ENCODE results near the gene CREG2. TPM values are rescaled to one million over a fixed set of nuclear protein-coding genes. Genes with fewer than 3 reads are reported as not detected.

The CREG2 gene
- total RNA-seq, 4 donors from 2014 or later = not detected

DNA sequence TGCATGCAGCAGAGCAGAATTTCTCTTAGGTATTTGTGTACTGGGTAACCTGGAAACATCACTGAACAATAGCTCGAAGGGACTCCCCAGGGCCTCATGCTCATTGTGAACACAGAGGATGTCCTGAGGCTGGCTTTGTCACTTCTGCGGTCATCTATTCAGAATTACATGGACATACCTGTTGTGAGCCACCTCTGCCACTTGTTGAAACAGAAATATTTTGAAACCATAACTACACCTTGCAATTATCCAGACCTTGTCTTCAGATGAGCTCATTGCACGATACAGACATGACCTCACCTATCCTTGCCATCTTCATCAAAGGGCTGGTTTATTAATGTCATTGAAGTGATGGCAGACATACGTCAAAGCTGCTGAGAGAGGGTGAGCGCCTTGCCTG lies 23.4 kb upstream of the CREG2 start:
- H3K36me3 ChIP-seq = no peaks in the 10 kb centered on the region
- DNase-seq (ENCODE audit: extremely low spot score) = no peak
- H3K4me1 ChIP-seq = no peaks in the 10 kb centered on the region
- intact Hi-C loops (cut with DNase I) = loop anchor here (10.0 kb wide), 1 partner anchor 284 kb away; the partner anchor contains the start of gene MAP4K4
- TF ChIP-seq, protein P1, sequence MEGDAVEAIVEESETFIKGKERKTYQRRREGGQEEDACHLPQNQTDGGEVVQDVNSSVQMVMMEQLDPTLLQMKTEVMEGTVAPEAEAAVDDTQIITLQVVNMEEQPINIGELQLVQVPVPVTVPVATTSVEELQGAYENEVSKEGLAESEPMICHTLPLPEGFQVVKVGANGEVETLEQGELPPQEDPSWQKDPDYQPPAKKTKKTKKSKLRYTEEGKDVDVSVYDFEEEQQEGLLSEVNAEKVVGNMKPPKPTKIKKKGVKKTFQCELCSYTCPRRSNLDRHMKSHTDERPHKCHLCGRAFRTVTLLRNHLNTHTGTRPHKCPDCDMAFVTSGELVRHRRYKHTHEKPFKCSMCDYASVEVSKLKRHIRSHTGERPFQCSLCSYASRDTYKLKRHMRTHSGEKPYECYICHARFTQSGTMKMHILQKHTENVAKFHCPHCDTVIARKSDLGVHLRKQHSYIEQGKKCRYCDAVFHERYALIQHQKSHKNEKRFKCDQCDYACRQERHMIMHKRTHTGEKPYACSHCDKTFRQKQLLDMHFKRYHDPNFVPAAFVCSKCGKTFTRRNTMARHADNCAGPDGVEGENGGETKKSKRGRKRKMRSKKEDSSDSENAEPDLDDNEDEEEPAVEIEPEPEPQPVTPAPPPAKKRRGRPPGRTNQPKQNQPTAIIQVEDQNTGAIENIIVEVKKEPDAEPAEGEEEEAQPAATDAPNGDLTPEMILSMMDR (IDR thresholded peaks at IDR 0.05) = no peak
- TF ChIP-seq POLR2A (IDR thresholded peaks at IDR 0.05; ENCODE audit: low read depth) (no peak), POLR2AphosphoS5 (IDR thresholded peaks at IDR 0.05) (no peak), EP300 (IDR thresholded peaks at IDR 0.05) (no peak)
- no peaks in the 10 kb centered on the region for H3K9me3 ChIP-seq
- peaks cover 0 to 9% (median 0%) of the 10 kb centered on the region in 4 donors for H3K27me3 ChIP-seq
- no peak overlapping the region for H3K27ac ChIP-seq (replicated peaks in 1 of 4)
- WGBS = 82% methylated on average over 5 of the region's 5 CpGs
- no peak overlapping the region for H3K4me3 ChIP-seq

DNA sequence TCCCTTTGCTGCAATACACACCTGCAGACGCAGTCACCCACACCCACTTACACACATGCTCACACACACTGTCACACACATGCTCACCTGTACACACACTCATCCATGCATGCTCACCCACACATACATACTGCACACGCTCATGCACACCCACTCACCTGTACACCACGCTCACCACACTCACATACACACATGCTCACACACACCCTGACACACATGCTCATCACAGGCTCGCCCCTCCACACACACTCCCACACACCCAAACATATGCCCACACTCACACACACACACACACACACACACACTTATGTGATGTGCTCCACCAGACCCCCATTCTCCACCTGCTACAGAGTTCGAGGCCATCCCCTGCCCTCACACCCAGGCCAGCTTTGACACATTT lies 22.8 kb upstream of the CREG2 start:
- Histone ChIP-seq H3K36me3 (no peaks in the 10 kb centered on the region), H3K4me3 (no peak overlapping the region), H3K4me1 (no peaks in the 10 kb centered on the region), H3K27me3 (peaks cover 0 to 7% (median 0%) of the 10 kb centered on the region in 4 donors), H3K27ac (replicated peaks in 1 of 4) (no peak overlapping the region), H3K9me3 (no peaks in the 10 kb centered on the region)
- WGBS = 99% methylated on average over 5 of the region's 5 CpGs
- intact Hi-C loops (cut with DNase I) = loop anchor here (10.0 kb wide), 1 partner anchor 285 kb away; the partner anchor contains the start of gene MAP4K4
- TF ChIP-seq POLR2AphosphoS5 (IDR thresholded peaks at IDR 0.05) = no peak
- TF ChIP-seq EP300 (IDR thresholded peaks at IDR 0.05) = no peak
- TF ChIP-seq, protein P1 (IDR thresholded peaks at IDR 0.05) = no peak
- TF ChIP-seq POLR2A (IDR thresholded peaks at IDR 0.05; ENCODE audit: low read depth) = no peak
- DNase-seq (ENCODE audit: extremely low spot score) = no peak

DNA sequence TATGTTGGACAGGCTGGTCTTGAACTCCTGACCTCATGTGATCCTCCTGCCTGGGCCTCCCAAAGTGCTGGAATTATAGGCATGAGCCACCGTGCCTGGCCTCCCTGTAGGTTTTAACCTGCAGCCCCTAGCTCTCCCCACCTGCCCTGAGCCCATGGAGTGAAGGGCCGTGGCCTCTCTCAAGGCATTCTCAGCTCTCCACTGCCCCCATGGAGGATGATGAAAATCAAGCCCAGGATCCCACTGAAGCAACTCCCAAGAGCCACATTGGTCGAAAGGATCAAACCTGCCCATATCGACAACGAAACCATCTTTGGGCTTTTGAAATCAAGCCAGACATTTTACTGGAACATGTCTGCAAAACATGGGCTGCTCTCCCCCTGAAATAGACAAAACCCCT lies 22.4 kb upstream of the CREG2 start:
- intact Hi-C loops (cut with DNase I) = loop anchor here (10.0 kb wide), 1 partner anchor 285 kb away; the partner anchor contains the start of gene MAP4K4
- TF ChIP-seq, protein P1 (IDR thresholded peaks at IDR 0.05) = no peak
- TF ChIP-seq POLR2AphosphoS5 (IDR thresholded peaks at IDR 0.05) = no peak
- TF ChIP-seq POLR2A (IDR thresholded peaks at IDR 0.05; ENCODE audit: low read depth) = no peak
- no peak for TF ChIP-seq EP300 (IDR thresholded peaks at IDR 0.05)

DNA sequence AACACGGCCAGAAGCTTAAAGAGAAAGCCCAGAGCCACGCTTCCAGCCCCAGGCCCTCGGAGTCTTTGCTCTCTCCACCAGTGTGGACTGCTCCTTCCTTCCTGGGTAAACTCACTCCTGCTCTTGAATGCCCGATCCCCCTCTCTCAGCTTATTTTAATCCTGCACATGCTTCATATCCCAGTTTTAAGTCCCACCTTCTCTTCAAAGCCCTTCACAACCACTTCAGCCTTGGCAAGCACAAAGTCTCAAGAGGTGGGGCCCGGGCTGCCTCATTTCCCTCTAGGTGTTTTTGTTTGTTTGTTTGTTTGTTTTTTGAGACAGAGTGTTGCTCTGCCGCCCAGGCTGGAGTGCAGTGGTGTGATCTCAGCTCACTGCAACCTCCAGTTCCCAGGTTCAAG lies 21.6 kb upstream of the CREG2 start:
- TF ChIP-seq EP300 (IDR thresholded peaks at IDR 0.05) = no peak
- TF ChIP-seq, protein P1 (IDR thresholded peaks at IDR 0.05) = no peak
- no peak for TF ChIP-seq POLR2AphosphoS5 (IDR thresholded peaks at IDR 0.05)
- TF ChIP-seq POLR2A (IDR thresholded peaks at IDR 0.05; ENCODE audit: low read depth) = no peak
- DNase-seq (ENCODE audit: extremely low spot score) = no peak
- H3K9me3 ChIP-seq = no peaks in the 10 kb centered on the region
- WGBS = 87% methylated on average over 6 of the region's 6 CpGs
- H3K36me3 ChIP-seq = no peaks in the 10 kb centered on the region
- H3K27me3 ChIP-seq = no peaks in the 10 kb centered on the region
- no peak overlapping the region for H3K4me3 ChIP-seq
- no peaks in the 10 kb centered on the region for H3K4me1 ChIP-seq
- no peak overlapping the region for H3K27ac ChIP-seq (replicated peaks in 1 of 4)
- intact Hi-C loops (cut with DNase I) = no loop called here

More for the DNA sequence above, 22.4 kb upstream of the CREG2 start:
- H3K4me1 ChIP-seq = no peaks in the 10 kb centered on the region
- H3K27me3 ChIP-seq = peaks cover 0 to 3% (median 0%) of the 10 kb centered on the region in 4 donors
- DNase-seq (ENCODE audit: extremely low spot score) = no peak
- no peaks in the 10 kb centered on the region for H3K36me3 ChIP-seq
- H3K4me3 ChIP-seq = no peak overlapping the region
- H3K9me3 ChIP-seq = no peaks in the 10 kb centered on the region
- H3K27ac ChIP-seq (replicated peaks in 1 of 4) = no peak overlapping the region
- 94% methylated on average over 5 of the region's 5 CpGs for whole genome bisulfite sequencing

DNA sequence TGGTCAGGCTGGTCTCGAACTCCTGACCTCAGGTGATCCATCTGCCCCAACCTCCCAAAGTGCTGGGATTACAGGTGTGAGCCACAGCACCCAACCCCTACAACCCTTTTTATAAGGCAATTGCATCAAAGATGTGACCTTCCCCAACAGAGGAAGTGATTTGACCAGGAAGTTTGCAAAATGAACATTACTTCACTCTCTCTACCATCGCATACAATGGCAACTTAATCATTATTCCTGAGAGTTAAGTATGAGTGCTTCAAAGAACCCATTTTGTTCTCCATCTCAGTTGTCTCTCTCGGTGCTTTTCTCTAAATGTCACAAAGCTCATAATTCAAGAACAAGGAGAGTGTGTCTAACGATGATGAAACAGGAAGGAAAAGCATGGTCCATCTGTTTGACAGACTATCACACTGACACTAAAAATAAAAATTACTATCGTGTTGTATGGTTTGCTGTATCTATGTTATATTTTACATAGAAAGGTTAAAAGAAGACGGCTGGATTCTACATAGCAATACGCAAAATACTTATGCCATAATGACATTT lies 18.1 kb upstream of the CREG2 start:
- no peak for DNase-seq (ENCODE audit: extremely low spot score)
- no peaks in the 10 kb centered on the region for H3K36me3 ChIP-seq
- H3K4me1 ChIP-seq = no peaks in the 10 kb centered on the region
- no peak overlapping the region for H3K27ac ChIP-seq (replicated peaks in 1 of 4)
- no peaks in the 10 kb centered on the region for H3K9me3 ChIP-seq
- no peaks in the 10 kb centered on the region for H3K27me3 ChIP-seq
- intact Hi-C loops (cut with DNase I) = no loop called here
- H3K4me3 ChIP-seq = no peak overlapping the region
- 68% methylated on average over 7 of the region's 7 CpGs for WGBS
- TF ChIP-seq POLR2A (IDR thresholded peaks at IDR 0.05; ENCODE audit: low read depth) (no peak), EP300 (IDR thresholded peaks at IDR 0.05) (no peak), POLR2AphosphoS5 (IDR thresholded peaks at IDR 0.05) (no peak)
- TF ChIP-seq, protein P1 (IDR thresholded peaks at IDR 0.05) = no peak

Data from esophagus muscularis mucosa (tissue), 4 donors.